GM12875 (cell line): Measurements from ENCODE around the gene OXCT1.
"Not testable (repeated sequence)": the region's sequence is repeated elsewhere in the genome, so short reads cannot be mapped to it uniquely, and the experiment has no call there.

Source experiments
- H3K4me3 ChIP-seq: one replicate; pipeline ENCODE4 v1.5.1; 2011; ENCODE audit warnings: low read depth, low read length, control low read depth
- TF ChIP-seq, protein P1 (sequence below): IDR thresholded peaks from 2 replicates; pipeline ENCODE4 v1.5.1; 2011; ENCODE audit warnings: low read depth, mild to moderate bottlenecking, control low read depth, inconsistent platforms, low read length, moderate library complexity, borderline replicate concordance; ENCODE audit not compliant: insufficient read depth

Gene OXCT1

DNA sequence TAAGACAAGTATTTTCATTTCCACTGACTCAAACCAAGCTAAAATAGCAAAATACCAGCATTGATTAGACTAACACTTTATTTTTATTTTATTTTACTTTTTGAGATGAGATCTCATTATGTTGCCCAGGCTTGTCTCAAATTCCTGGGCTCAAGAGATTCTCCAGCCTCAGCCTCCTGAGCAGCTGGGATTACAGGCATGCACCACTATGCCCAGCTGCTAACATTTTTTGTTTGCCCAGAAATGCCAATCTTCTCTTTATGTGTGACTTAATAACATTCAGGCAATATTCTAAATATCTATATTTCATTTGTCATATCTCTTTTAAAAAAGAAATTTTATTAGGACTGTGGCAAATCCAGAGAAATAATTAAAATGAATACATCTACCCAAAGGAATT lies 55.0 kb downstream of the OXCT1 start:
- TF ChIP-seq, protein P1, sequence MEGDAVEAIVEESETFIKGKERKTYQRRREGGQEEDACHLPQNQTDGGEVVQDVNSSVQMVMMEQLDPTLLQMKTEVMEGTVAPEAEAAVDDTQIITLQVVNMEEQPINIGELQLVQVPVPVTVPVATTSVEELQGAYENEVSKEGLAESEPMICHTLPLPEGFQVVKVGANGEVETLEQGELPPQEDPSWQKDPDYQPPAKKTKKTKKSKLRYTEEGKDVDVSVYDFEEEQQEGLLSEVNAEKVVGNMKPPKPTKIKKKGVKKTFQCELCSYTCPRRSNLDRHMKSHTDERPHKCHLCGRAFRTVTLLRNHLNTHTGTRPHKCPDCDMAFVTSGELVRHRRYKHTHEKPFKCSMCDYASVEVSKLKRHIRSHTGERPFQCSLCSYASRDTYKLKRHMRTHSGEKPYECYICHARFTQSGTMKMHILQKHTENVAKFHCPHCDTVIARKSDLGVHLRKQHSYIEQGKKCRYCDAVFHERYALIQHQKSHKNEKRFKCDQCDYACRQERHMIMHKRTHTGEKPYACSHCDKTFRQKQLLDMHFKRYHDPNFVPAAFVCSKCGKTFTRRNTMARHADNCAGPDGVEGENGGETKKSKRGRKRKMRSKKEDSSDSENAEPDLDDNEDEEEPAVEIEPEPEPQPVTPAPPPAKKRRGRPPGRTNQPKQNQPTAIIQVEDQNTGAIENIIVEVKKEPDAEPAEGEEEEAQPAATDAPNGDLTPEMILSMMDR = no peak
- no peak overlapping the region for H3K4me3 ChIP-seq

DNA sequence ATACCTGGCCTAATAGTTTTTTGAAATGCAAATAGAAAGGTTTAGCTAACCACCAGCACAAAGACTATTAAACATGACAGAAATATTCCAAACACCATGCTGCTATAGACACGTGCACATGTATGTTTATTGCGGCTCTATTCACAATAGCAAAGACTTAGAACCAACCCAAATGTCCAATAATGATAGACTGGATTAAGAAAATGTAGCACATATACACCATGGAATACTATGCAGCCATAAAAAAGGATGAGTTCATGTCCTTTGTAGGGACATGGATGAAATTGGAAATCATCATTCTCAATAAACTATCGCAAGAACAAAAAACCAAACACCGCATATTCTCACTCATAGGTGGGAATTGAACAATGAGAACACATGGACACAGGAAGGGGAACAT lies 55.9 kb downstream of the OXCT1 start:
- not testable (repeated sequence) for H3K4me3 ChIP-seq

DNA sequence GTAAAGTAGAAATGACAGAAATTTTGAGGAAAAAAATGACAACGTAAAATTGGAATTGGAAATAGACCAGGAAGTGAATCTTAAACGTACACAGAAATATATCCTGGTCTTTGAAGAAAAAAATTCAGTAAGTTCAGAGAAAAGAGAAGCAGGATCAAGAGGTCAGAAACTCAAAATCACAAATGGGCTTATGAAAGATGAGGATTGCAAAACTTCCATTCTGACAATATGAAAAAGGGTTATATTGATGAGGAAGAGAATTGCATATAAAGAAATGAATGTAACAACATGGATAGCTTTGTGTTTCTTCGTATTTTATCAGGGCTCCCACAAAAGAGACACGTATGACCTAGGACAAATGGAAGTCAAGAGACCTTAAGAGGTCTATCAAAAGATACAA lies 58.1 kb downstream of the OXCT1 start:
- no peak overlapping the region for H3K4me3 ChIP-seq
- TF ChIP-seq, protein P1 = no peak

DNA sequence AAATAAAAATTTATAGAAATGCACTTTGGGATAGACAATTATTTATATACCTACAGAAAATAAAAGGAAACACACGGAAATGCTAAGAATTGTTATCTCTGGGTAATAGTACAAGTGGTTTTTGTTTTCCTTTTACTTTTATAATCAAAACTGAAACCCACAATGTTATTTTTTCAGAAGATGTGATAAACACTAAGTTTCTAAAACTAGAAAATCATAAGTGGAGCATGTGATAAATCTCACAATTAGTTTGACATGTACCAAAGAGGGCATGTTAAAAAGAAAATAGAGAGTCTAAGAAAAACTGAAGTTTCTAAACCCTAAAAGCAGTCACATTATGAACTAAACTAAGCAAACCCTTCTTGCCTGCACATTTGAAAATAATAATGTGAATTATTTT lies 61.1 kb downstream of the OXCT1 start:
- H3K4me3 ChIP-seq = no peak overlapping the region
- TF ChIP-seq, protein P1 = no peak

DNA sequence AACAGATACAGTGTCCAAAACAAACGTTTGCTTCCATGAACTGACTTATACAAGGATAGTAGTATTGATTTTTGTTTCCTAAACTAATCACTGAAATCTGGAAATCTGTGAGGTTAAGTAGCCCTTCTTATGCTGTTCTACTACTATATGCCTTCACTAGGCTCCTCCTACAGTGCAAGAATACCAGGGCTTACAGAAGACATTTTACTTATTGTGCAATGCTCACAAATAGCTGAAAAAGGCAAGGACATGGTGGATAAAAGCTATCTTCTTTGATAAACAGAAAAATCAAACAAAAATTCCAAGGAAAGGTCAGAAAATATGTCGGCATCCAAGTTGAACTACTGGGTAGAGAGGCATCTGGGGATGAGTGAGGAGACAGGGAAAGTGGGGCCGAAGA lies 61.9 kb downstream of the OXCT1 start:
- H3K4me3 ChIP-seq = no peak overlapping the region
- TF ChIP-seq, protein P1 = no peak

- H3K4me3 ChIP-seq = no peak overlapping the region
- TF ChIP-seq, protein P1 = no peak
Observed at GRCh38 chr5:41797662-41798061, 72.6 kb downstream of the OXCT1 start.

DNA sequence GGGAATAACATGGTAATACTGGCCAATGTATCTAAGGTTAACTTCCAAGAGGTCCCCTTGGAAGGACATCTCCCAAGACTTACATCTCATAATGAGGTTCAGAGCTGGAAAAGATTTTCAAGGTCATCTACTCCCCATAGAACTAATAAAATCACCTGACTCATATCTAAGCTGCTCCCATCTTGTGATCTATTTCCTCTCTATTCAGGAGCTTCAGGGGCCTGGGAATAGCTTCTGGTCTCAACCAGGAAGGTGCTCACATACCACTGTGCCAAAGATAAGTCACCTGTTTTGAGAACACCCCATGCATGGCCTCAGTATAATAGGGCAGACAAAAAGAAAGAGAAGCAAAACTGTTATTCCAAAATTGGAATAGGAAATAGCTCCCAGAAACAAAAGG lies 74.2 kb downstream of the OXCT1 start:
- TF ChIP-seq, protein P1 = no peak
- H3K4me3 ChIP-seq = no peak overlapping the region

- TF ChIP-seq, protein P1 = no peak
- H3K4me3 ChIP-seq = no peak overlapping the region
Observed at GRCh38 chr5:41795125-41795524, 75.1 kb downstream of the OXCT1 start.
